Endothelial cell of umbilical vein (primary cell): ENCODE data around the gene COX8C. TPM values are rescaled to one million over a fixed set of nuclear protein-coding genes. Genes with fewer than 3 reads are reported as not detected.
A peak's percentile ranks its signal among the peaks of the same experiment; 100 is the strongest.

ENCODE experiments used
- BruUV-seq: library from RNA; stranded (reverse); fragments of 400-500 nt; replicated peaks from 2 replicates; lab custom pipeline; 2021; lab: Mats Ljungman, UMichigan
- CTCF ChIA-PET: fragments of 300-600, 350-600 bp; sonication (Branson Sonifier 250); formaldehyde crosslinking; loops from one replicate; lab custom pipeline; 2021; ENCODE audit warnings: antibody characterized with exemption, inconsistent platforms; lab: Charles Lee
- POLR2A ChIA-PET: fragments of 300-600, 350-600 bp; sonication (Branson Sonifier 250); formaldehyde crosslinking; loops from one replicate; lab custom pipeline; 2021; ENCODE audit warnings: antibody characterized with exemption, inconsistent platforms; lab: Charles Lee
- DNase-seq: peaks from one replicate; pipeline ENCODE4 v3.0.0-alpha.2; 2011; ENCODE audit warnings: low read depth, low spot score
- FAIRE-seq: peaks from 2 replicates; lab custom pipeline; 2011; peaks lifted over from hg19 to GRCh38; lab: Jason Lieb, UNC
- H2AFZ ChIP-seq: 2 replicates; pipeline ENCODE4 v1.6.0; 2012; ENCODE audit warnings: low read depth, low read length, control low read depth, inconsistent platforms
- H3K27ac ChIP-seq: 2 replicates; pipeline ENCODE4 v1.5.1; 2011; ENCODE audit warnings: low read depth, mild to moderate bottlenecking, control low read depth, low read length, moderate library complexity; ENCODE audit not compliant: insufficient read depth
- H3K27me3 ChIP-seq, 2 experiments: 2 replicates each; pipeline versions ENCODE4 v1.6.0 to v1.6.1; 2011; ENCODE audit warnings: low read length in 2 of 2, mixed read lengths in 1 of 2; ENCODE audit not compliant: control insufficient read depth in 2 of 2, insufficient read depth in 2 of 2
- H3K36me3 ChIP-seq, 2 experiments: 2 replicates in 1 of 2; 3 replicates in 1 of 2; pipeline ENCODE4 v1.5.1; 2011; ENCODE audit warnings: low read length in 2 of 2, mild to moderate bottlenecking in 1 of 2, moderate library complexity in 1 of 2; ENCODE audit not compliant: control insufficient read depth in 2 of 2, insufficient read depth in 2 of 2; ENCODE audit errors: extremely low read depth in 1 of 2
- H3K4me1 ChIP-seq: 3 replicates; pipeline ENCODE4 v1.5.1; 2011; ENCODE audit warnings: mild to moderate bottlenecking, low read length; ENCODE audit not compliant: control insufficient read depth, insufficient read depth; ENCODE audit errors: extremely low read depth
- H3K4me2 ChIP-seq: 2 replicates; pipeline ENCODE4 v1.6.1; 2011; ENCODE audit warnings: low read length, control low read depth, mixed read lengths; ENCODE audit not compliant: insufficient read depth
- H3K4me3 ChIP-seq, 3 experiments: fragments of 200-600 bp in 1 of 3; sonication (generic), shearing (Covaris generic) in 1 of 3; replicated peaks in 1 of 3; 2 replicates each; pipeline ENCODE4 v1.5.1; 2011 to 2016; ENCODE audit warnings: control low read depth in 3 of 3, low read length in 3 of 3, mild to moderate bottlenecking in 2 of 3, inconsistent platforms in 1 of 3, low read depth in 1 of 3, moderate library complexity in 1 of 3; ENCODE audit not compliant: insufficient read depth in 1 of 3
- H3K79me2 ChIP-seq: 2 replicates; pipeline ENCODE4 v1.6.0; 2012; ENCODE audit warnings: low read length, inconsistent platforms; ENCODE audit not compliant: control insufficient read depth, insufficient read depth
- H3K9ac ChIP-seq: replicated peaks from 2 replicates; pipeline ENCODE3; 2011; ENCODE audit warnings: low read length, control low read depth; ENCODE audit not compliant: insufficient read depth; ENCODE audit errors: extremely low read depth
- H3K9me1 ChIP-seq: replicated peaks from 3 replicates; pipeline ENCODE4 v1.6.0; 2011; ENCODE audit warnings: mild to moderate bottlenecking, low read length; ENCODE audit not compliant: control insufficient read depth, insufficient read depth; ENCODE audit errors: extremely low read depth
- H3K9me3 ChIP-seq: replicated peaks from 2 replicates; pipeline ENCODE4 v1.5.1; 2012; ENCODE audit warnings: low read length, inconsistent platforms; ENCODE audit not compliant: control insufficient read depth, insufficient read depth
- H4K20me1 ChIP-seq: replicated peaks from 2 replicates; pipeline ENCODE3; 2011; ENCODE audit warnings: mild to moderate bottlenecking, low read length; ENCODE audit not compliant: control insufficient read depth, insufficient read depth; ENCODE audit errors: extremely low read depth
- EZH2 ChIP-seq: IDR thresholded peaks from 2 replicates; pipeline ENCODE4 v1.6.1; 2012; ENCODE audit warnings: borderline replicate concordance, low read depth, mild to moderate bottlenecking, moderate library complexity, low read length, inconsistent platforms; ENCODE audit not compliant: severe bottlenecking
- FOS ChIP-seq: IDR thresholded peaks from 2 replicates; pipeline ENCODE4 v1.6.1; 2011; ENCODE audit warnings: mild to moderate bottlenecking, low read length, moderate library complexity, borderline replicate concordance; ENCODE audit not compliant: insufficient read depth
- GATA2 ChIP-seq: IDR thresholded peaks from 2 replicates; pipeline ENCODE4 v1.7.0; 2011; ENCODE audit warnings: low read depth, mild to moderate bottlenecking, moderate library complexity, mixed read lengths, low read length; ENCODE audit not compliant: insufficient read length, insufficient read depth
- JUN ChIP-seq: IDR thresholded peaks from 2 replicates; pipeline ENCODE4 v1.6.1; 2011; ENCODE audit warnings: borderline replicate concordance, low read depth; ENCODE audit not compliant: insufficient read length, insufficient read depth
- MAX ChIP-seq: IDR thresholded peaks from 2 replicates; pipeline ENCODE4 v1.6.1; 2011; ENCODE audit not compliant: insufficient read depth, insufficient read length
- MYC ChIP-seq: IDR thresholded peaks from one replicate; pipeline ENCODE4 v1.6.1; 2011; ENCODE audit warnings: mild to moderate bottlenecking, low read depth, low read length
- POLR2A ChIP-seq: IDR thresholded peaks from 2 replicates; pipeline ENCODE4 v1.6.1; 2012; ENCODE audit warnings: low read depth, mild to moderate bottlenecking, control low read depth, low read length
- POLR2AphosphoS5 ChIP-seq: IDR thresholded peaks from 2 replicates; pipeline ENCODE4 v1.6.1; 2012; ENCODE audit warnings: low read depth, mild to moderate bottlenecking, control low read depth, low read length, moderate library complexity; ENCODE audit not compliant: insufficient read depth
- dilution Hi-C: fragments of 300-500 bp; cut with MboI; formaldehyde crosslinking; loops from one replicate; pipeline ENCODE4 v1.15.0; 2019; ENCODE audit warnings: low sequenced_read_pairs; ENCODE audit not compliant: extremely low pct_ligation_motif_present
- intact Hi-C: fragments of 100-400 bp; cut with micrococcal nuclease; formaldehyde crosslinking; loops from one replicate; pipeline ENCODE4 v1.10.0; 2022
- polyA plus RNA-seq, 4 experiments: library from polyadenylated mRNA; depleted of rRNA in 3 of 4; stranded (reverse) in 3 of 4; unstranded in 1 of 4; fragments of >200 nt; gene quantifications; 2 replicates each; pipeline versions ENCODE4 v1.2.1 to v1.2.3, GENCODE V29; 2011 to 2012; ENCODE audit warnings: missing spikeins in 1 of 4
- total RNA-seq: library from RNA; stranded (reverse); gene quantifications from 2 replicates; pipeline ENCODE4 v1.2.3, GENCODE V29; 2021
- TF ChIP-seq, protein P1 (sequence below), 2 donors: IDR thresholded peaks; 1 replicate in 1 of 2; 2 replicates in 1 of 2; pipeline ENCODE4 v1.5.1; 2011; ENCODE audit warnings: low read length in 2 of 2, mild to moderate bottlenecking in 2 of 2, moderate library complexity in 2 of 2, control low read depth in 1 of 2, inconsistent platforms in 1 of 2, low read depth in 1 of 2; ENCODE audit not compliant: insufficient read depth in 1 of 2; ENCODE audit errors: extremely low read depth in 1 of 2

The COX8C gene
- total and polyA plus RNA-seq, 2 donors (not counting 3 experiments of a cell fraction or from before 2014, with no cell fraction given): not detected

- H3K79me2 ChIP-seq: peaks cover 87% of the 10 kb centered on the region
- BruUV-seq: no TSS peak
- peaks cover 34% of the 10 kb centered on the region for H3K4me1 ChIP-seq
- H4K20me1 ChIP-seq: peaks cover 16% of the 10 kb centered on the region
- ChIA-PET CTCF (interaction anchor here (1.0 to 3.7 kb wide), 5 partner anchors 9 to 111 kb away, joined by 4 to 23 read pairs (median 7); partner anchors contain the start of gene UBR7), POLR2A (no interaction called here)
- no peak overlapping the region for H2AFZ ChIP-seq
- H3K4me3 ChIP-seq: no peak overlapping the region
- H3K9me3 ChIP-seq: no peaks in the 10 kb centered on the region
- H3K9ac ChIP-seq: peak overlapping the region; percentile 27
- H3K4me2 ChIP-seq: peak overlapping the region; percentile 89
- DNase-seq: no peak
- dilution Hi-C loops: no loop called here
- no peak for FAIRE-seq
- H3K36me3 ChIP-seq: no peaks in the 10 kb centered on the region
- intact Hi-C loops: loop anchor here (1.0 kb wide), 2 partner anchors 10 to 12 kb away; no protein-coding TSS in a partner anchor
- H3K9me1 ChIP-seq: no peaks in the 10 kb centered on the region
- H3K27ac ChIP-seq: peak overlapping the region; percentile 78
- TF ChIP-seq POLR2A (no peak), FOS (no peak), POLR2AphosphoS5 (no peak), GATA2 (no peak), JUN (no peak), MYC (no peak), EZH2 (no peak), MAX (no peak)
- TF ChIP-seq, protein P1, sequence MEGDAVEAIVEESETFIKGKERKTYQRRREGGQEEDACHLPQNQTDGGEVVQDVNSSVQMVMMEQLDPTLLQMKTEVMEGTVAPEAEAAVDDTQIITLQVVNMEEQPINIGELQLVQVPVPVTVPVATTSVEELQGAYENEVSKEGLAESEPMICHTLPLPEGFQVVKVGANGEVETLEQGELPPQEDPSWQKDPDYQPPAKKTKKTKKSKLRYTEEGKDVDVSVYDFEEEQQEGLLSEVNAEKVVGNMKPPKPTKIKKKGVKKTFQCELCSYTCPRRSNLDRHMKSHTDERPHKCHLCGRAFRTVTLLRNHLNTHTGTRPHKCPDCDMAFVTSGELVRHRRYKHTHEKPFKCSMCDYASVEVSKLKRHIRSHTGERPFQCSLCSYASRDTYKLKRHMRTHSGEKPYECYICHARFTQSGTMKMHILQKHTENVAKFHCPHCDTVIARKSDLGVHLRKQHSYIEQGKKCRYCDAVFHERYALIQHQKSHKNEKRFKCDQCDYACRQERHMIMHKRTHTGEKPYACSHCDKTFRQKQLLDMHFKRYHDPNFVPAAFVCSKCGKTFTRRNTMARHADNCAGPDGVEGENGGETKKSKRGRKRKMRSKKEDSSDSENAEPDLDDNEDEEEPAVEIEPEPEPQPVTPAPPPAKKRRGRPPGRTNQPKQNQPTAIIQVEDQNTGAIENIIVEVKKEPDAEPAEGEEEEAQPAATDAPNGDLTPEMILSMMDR (IDR thresholded peaks at IDR 0.05; ENCODE audit: extremely low read depth in 1 of 2, insufficient read depth in 1 of 2, low read depth in 1 of 2, low read length in 2 of 2): no peak
- no peaks in the 10 kb centered on the region for H3K27me3 ChIP-seq
Measured at GRCh38 chr14:93318927-93319326, 28.1 kb upstream of the COX8C start.
